Lower lobe of right lung (tissue), 2 donors: ENCODE measurements around the gene STK11. TPM values are rescaled to one million over a fixed set of nuclear protein-coding genes. Genes with fewer than 3 reads are reported as not detected.

Experiments
- ATAC-seq, 2 donors: fragments of 200-7000 bp; cut with Tn5 transposase; one replicate each; pipeline ENCODE4 v1.9.1; 2020 to 2022; ENCODE audit warnings: mild to moderate bottlenecking in 2 of 2, moderate library complexity in 2 of 2
- DNase-seq: peaks from one replicate; pipeline ENCODE4 v3.0.0-alpha.2; 2020
- H3K27ac ChIP-seq: fragments of 200-600 bp; one replicate; pipeline ENCODE4 v1.8.0; 2022
- H3K27me3 ChIP-seq: fragments of 200-600 bp; one replicate; pipeline ENCODE4 v1.8.0; 2022; ENCODE audit warnings: low read depth
- H3K36me3 ChIP-seq: fragments of 200-600 bp; one replicate; pipeline ENCODE4 v1.8.0; 2022; ENCODE audit warnings: mild to moderate bottlenecking
- H3K4me1 ChIP-seq: fragments of 200-600 bp; one replicate; pipeline ENCODE4 v1.8.0; 2022
- H3K4me3 ChIP-seq: fragments of 200-600 bp; one replicate; pipeline ENCODE4 v1.8.0; 2022; ENCODE audit warnings: mild to moderate bottlenecking
- H3K9me3 ChIP-seq: fragments of 200-600 bp; one replicate; pipeline ENCODE4 v1.8.0; 2022
- CTCF ChIP-seq: fragments of 200-600 bp; IDR thresholded peaks from one replicate; pipeline ENCODE4 v1.8.0; 2022; ENCODE audit warnings: antibody characterized with exemption, mild to moderate bottlenecking
- intact Hi-C: fragments of 100-400 bp; cut with DNase I; formaldehyde crosslinking; loops from one replicate; pipeline ENCODE4 v1.11.0; 2022
- total RNA-seq: library from RNA; stranded (reverse); fragmentation: NEBNext Ultra II Directional; extraction: Animal tissue kit (Norgen Biotek cat#: 25700); gene quantifications from one replicate; pipeline ENCODE4 v1.2.1, GENCODE V29; 2021
- donor health status: DM: no; HTN: yes; CAD: no; lungs with severe emphysema.

Gene STK11
- total RNA-seq, 1 donor from 2014 or later = 50.5 TPM

- H3K9me3 ChIP-seq = no peaks in the 10 kb centered on the region
- H3K36me3 ChIP-seq = peaks cover 49% of the 10 kb centered on the region
- intact Hi-C loops = no loop called here
- no peaks in the 10 kb centered on the region for H3K27me3 ChIP-seq
- no peak for TF ChIP-seq CTCF
- no peak overlapping the region for H3K4me3 ChIP-seq
- ATAC-seq (no peak), DNase-seq (no peak)
- H3K27ac ChIP-seq = no peak overlapping the region
- peaks cover 19% of the 10 kb centered on the region for H3K4me1 ChIP-seq
These were observed 22.8 kb downstream of the STK11 start for GRCh38 chr19:1228161-1228957.

- ATAC-seq = no peak
- no peaks in the 10 kb centered on the region for H3K27me3 ChIP-seq
- no peak overlapping the region for H3K4me3 ChIP-seq
- intact Hi-C loops = no loop called here
- H3K27ac ChIP-seq = no peak overlapping the region
- peaks cover 24% of the 10 kb centered on the region for H3K4me1 ChIP-seq
- H3K36me3 ChIP-seq = peaks cover 39% of the 10 kb centered on the region
- H3K9me3 ChIP-seq = no peaks in the 10 kb centered on the region
- TF ChIP-seq CTCF = no peak
- no peak for DNase-seq
These were observed 23.7 kb downstream of the STK11 start for GRCh38 chr19:1229056-1229923.

- DNase-seq (no peak), ATAC-seq (no peak)
- no peak overlapping the region for H3K4me3 ChIP-seq
- H3K4me1 ChIP-seq = peaks cover 24% of the 10 kb centered on the region
- no peaks in the 10 kb centered on the region for H3K9me3 ChIP-seq
- intact Hi-C loops = no loop called here
- H3K27me3 ChIP-seq = no peaks in the 10 kb centered on the region
- TF ChIP-seq CTCF = no peak
- peaks cover 31% of the 10 kb centered on the region for H3K36me3 ChIP-seq
- no peak overlapping the region for H3K27ac ChIP-seq
These were observed 24.6 kb downstream of the STK11 start for GRCh38 chr19:1229924-1230782.

GRCh38 chr19:1230783-1231489 lies 25.4 kb downstream of the STK11 start:
- ATAC-seq (no peak), DNase-seq (no peak)
- TF ChIP-seq CTCF = no peak
- peaks cover 23% of the 10 kb centered on the region for H3K36me3 ChIP-seq
- H3K4me3 ChIP-seq = no peak overlapping the region
- no peak overlapping the region for H3K27ac ChIP-seq
- H3K9me3 ChIP-seq = no peaks in the 10 kb centered on the region
- intact Hi-C loops = no loop called here
- peaks cover 24% of the 10 kb centered on the region for H3K4me1 ChIP-seq
- peaks cover under 1% of the 10 kb centered on the region for H3K27me3 ChIP-seq
